Measurements from ENCODE around the gene ATP23. TPM values are rescaled to one million over a fixed set of nuclear protein-coding genes. Genes with fewer than 3 reads are reported as not detected.

The ATP23 gene
- total and polyA plus RNA-seq, 10 of the 15 experiments (the other 5 are each of a cell fraction or from before 2014, with no cell fraction given), result 1.6 to 28.1 (median 15.1) TPM

DNA sequence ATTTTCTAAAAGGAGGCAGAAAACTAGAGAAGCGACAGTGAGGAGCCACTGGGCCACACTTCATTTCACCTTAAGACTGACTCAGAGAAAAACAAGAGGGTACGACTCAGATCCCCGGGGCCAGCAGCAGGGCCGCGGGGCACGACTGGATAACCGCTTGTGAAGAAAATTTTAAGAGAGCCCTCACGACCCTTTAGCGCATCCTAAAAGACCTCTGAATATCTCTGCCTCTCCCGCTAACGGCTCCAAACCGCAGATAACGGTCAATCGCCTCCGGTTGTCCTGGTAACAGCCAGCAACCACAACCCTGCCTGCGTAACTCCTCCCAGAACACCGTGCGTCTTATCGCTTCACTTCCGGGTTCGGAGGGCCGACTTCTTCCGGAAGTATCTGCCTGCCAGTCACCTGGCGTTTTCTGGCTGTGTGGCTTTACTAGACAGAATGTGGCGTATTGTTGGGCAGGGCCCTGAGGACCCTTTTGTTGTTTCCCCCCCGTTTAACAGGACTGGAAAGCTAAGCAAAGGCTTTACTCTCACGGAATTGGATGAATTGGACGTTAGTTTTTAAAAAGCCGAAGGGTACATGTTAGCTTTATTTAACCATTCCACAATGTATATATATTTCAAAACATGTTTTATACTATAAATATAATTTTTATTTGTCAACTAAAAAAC, 5.4 kb upstream of the ATP23 start (continued):
- TF ChIP-seq, protein P1, sequence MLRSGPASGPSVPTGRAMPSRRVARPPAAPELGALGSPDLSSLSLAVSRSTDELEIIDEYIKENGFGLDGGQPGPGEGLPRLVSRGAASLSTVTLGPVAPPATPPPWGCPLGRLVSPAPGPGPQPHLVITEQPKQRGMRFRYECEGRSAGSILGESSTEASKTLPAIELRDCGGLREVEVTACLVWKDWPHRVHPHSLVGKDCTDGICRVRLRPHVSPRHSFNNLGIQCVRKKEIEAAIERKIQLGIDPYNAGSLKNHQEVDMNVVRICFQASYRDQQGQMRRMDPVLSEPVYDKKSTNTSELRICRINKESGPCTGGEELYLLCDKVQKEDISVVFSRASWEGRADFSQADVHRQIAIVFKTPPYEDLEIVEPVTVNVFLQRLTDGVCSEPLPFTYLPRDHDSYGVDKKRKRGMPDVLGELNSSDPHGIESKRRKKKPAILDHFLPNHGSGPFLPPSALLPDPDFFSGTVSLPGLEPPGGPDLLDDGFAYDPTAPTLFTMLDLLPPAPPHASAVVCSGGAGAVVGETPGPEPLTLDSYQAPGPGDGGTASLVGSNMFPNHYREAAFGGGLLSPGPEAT (IDR thresholded peaks at IDR 0.05; ENCODE audit: low read depth), result 0 out of 2 replicates have a peak, but pooled peaks have one; percentile 32
- TF ChIP-seq NFIC (IDR thresholded peaks at IDR 0.05; ENCODE audit: low read depth, low read length) (0 out of 2 replicates have a peak, but pooled peaks have one; percentile 44), DPF2 (IDR thresholded peaks at IDR 0.05) (peak; percentile 63), WRNIP1 (IDR thresholded peaks at IDR 0.05; ENCODE audit: borderline replicate concordance, low read depth, low read length) (no peak), CBFB (IDR thresholded peaks at IDR 0.05; ENCODE audit: low read depth) (peak; percentile 94), CREM (IDR thresholded peaks at IDR 0.05; ENCODE audit: low read depth) (peak; percentile 64; the same call in 1 of the 2 replicates), ZNF24 (IDR thresholded peaks at IDR 0.05) (no peak), SREBF1 (IDR thresholded peaks at IDR 0.05; ENCODE audit: low read length) (no peak), JUND (IDR thresholded peaks at IDR 0.05; ENCODE audit: low read depth, low read length) (no peak), RFX5 (IDR thresholded peaks at IDR 0.05; ENCODE audit: low read depth, low read length) (peak; percentile 90), ZNF207 (IDR thresholded peaks at IDR 0.05; ENCODE audit: borderline replicate concordance) (peak; percentile 40; the same call in 1 of the 2 replicates), RCOR1 (conservative IDR thresholded peaks at IDR 0.05; ENCODE audit: low read depth, low read length) (no peak), BMI1 (IDR thresholded peaks at IDR 0.05; ENCODE audit: borderline replicate concordance) (peak; percentile 95)
- TF ChIP-seq, protein P2, sequence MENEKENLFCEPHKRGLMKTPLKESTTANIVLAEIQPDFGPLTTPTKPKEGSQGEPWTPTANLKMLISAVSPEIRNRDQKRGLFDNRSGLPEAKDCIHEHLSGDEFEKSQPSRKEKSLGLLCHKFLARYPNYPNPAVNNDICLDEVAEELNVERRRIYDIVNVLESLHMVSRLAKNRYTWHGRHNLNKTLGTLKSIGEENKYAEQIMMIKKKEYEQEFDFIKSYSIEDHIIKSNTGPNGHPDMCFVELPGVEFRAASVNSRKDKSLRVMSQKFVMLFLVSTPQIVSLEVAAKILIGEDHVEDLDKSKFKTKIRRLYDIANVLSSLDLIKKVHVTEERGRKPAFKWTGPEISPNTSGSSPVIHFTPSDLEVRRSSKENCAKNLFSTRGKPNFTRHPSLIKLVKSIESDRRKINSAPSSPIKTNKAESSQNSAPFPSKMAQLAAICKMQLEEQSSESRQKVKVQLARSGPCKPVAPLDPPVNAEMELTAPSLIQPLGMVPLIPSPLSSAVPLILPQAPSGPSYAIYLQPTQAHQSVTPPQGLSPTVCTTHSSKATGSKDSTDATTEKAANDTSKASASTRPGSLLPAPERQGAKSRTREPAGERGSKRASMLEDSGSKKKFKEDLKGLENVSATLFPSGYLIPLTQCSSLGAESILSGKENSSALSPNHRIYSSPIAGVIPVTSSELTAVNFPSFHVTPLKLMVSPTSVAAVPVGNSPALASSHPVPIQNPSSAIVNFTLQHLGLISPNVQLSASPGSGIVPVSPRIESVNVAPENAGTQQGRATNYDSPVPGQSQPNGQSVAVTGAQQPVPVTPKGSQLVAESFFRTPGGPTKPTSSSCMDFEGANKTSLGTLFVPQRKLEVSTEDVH (IDR thresholded peaks at IDR 0.05; ENCODE audit: low read depth, partially characterized antibody), result peak; percentile 67
- TF ChIP-seq, protein P3, sequence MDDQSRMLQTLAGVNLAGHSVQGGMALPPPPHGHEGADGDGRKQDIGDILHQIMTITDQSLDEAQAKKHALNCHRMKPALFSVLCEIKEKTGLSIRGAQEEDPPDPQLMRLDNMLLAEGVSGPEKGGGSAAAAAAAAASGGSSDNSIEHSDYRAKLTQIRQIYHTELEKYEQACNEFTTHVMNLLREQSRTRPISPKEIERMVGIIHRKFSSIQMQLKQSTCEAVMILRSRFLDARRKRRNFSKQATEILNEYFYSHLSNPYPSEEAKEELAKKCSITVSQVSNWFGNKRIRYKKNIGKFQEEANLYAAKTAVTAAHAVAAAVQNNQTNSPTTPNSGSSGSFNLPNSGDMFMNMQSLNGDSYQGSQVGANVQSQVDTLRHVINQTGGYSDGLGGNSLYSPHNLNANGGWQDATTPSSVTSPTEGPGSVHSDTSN (IDR thresholded peaks at IDR 0.05; ENCODE audit: insufficient replicate concordance, low read depth, low read length), result peak; percentile 91
- TF ChIP-seq, protein P4, sequence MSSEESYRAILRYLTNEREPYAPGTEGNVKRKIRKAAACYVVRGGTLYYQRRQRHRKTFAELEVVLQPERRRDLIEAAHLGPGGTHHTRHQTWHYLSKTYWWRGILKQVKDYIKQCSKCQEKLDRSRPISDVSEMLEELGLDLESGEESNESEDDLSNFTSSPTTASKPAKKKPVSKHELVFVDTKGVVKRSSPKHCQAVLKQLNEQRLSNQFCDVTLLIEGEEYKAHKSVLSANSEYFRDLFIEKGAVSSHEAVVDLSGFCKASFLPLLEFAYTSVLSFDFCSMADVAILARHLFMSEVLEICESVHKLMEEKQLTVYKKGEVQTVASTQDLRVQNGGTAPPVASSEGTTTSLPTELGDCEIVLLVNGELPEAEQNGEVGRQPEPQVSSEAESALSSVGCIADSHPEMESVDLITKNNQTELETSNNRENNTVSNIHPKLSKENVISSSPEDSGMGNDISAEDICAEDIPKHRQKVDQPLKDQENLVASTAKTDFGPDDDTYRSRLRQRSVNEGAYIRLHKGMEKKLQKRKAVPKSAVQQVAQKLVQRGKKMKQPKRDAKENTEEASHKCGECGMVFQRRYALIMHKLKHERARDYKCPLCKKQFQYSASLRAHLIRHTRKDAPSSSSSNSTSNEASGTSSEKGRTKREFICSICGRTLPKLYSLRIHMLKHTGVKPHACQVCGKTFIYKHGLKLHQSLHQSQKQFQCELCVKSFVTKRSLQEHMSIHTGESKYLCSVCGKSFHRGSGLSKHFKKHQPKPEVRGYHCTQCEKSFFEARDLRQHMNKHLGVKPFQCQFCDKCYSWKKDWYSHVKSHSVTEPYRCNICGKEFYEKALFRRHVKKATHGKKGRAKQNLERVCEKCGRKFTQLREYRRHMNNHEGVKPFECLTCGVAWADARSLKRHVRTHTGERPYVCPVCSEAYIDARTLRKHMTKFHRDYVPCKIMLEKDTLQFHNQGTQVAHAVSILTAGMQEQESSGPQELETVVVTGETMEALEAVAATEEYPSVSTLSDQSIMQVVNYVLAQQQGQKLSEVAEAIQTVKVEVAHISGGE (CRISPR knock-in tag; IDR thresholded peaks at IDR 0.05), result no peak
- TF ChIP-seq, protein P5, sequence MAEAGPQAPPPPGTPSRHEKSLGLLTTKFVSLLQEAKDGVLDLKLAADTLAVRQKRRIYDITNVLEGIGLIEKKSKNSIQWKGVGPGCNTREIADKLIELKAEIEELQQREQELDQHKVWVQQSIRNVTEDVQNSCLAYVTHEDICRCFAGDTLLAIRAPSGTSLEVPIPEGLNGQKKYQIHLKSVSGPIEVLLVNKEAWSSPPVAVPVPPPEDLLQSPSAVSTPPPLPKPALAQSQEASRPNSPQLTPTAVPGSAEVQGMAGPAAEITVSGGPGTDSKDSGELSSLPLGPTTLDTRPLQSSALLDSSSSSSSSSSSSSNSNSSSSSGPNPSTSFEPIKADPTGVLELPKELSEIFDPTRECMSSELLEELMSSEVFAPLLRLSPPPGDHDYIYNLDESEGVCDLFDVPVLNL (IDR thresholded peaks at IDR 0.05; ENCODE audit: low read depth, low read length), result no peak
